GM21825 (cell line): ENCODE data around the gene LEMD3.

Experiments
- ATAC-seq: cut with Tn5 transposase; IDR thresholded peaks from one replicate; pipeline ENCODE4 v1.9.1; 2021; ENCODE audit warnings: mild to moderate bottlenecking, moderate library complexity; ENCODE audit not compliant: unreplicated experiment

The LEMD3 gene

DNA sequence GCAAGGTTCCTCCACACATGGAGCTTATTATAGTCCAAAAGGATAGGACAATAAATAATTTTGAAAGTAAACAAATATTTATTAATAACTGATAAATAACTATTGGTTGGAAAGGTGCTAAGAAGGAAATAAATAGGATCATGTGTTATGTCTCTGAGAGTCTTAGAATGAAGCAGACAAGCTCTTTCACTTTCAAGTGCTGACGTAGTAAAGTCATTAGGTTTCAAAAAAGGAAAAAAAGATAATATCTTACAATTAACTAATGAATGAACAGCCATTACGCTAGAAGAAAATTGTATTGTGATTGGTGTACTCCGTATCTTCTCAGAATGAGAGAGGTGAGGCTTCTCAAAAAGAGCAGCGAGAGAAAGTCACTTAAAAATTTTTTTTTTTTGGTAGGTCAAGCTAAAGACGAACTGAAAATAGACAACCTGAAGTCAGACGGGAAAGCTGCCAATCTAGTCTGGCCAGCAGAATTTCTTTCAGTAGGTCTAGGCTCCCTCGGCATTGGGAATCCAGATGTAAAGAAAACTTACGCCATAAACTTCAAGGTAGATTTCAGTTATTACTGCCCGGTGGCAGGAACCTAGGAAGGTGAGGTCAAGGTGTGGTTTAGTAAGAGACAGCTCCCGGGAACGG is 583 bp upstream of the LEMD3 start:
- no peak for ATAC-seq

GRCh38 chr12:65170209-65170881 is 962 bp downstream of the LEMD3 start:
- peak; percentile 45 for ATAC-seq

GRCh38 chr12:65171073-65171472 is 1.7 kb downstream of the LEMD3 start:
- ATAC-seq, result no peak

DNA sequence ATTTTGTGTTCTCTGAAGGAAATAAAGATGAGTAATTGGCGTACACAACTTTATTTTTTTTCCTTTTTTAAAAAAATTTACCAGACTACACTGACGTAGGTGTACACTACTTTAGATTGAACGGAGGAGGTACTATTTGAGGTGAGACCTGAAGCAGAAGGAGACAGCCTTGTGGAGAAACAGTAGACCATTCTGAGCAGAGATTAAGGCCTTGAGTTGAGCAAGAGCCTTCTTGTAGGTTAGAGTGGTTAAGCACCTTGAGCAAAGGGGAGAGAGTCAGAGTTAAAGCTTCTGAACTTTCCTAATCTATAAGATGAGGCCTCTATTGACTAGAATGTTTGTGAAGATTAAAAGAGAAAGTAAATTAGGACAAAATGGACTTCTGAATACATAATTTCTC is 2.5 kb downstream of the LEMD3 start:
- no peak for ATAC-seq

DNA sequence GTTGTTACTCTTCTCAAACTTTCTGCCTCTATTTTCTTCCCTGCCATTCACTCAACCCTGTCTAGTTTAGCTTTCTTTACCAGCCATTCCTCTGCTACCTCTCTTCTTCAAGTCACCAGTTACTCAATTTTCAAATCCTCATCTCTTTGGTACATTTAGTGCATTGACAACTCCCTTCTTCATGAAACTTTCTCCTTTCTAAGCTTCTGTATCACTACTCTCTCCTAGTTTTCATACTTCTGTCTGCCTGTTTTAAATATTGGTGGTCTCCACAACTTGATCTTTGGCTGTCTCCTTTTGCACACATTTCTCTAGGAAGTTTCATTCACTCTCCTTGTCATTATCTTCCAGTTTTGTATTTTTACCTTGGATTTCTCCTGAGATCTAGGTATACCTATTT is 6.0 kb downstream of the LEMD3 start:
- ATAC-seq, result no peak

- ATAC-seq, result no peak
Measured at GRCh38 chr12:65182012-65182739, 12.8 kb downstream of the LEMD3 start.

- no peak for ATAC-seq
Measured at GRCh38 chr12:65184176-65184857, 14.9 kb downstream of the LEMD3 start.

DNA sequence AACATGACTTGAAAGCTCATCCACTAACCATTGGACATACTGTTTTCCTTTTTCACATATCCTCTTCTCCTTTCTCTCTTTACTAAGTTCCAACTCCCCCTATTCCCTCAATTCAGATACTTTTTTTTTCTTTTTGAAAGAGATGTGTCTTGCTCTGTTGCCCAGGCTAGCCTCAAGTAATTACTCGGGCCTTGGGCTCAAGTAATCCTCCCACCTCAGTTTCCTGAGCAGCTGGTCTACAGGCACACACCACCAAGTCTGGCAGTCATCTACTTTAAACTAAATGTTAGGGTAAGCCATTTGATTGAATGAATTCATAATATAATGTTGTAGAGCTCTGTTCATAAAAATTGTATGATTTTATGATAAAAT is 15.5 kb downstream of the LEMD3 start:
- ATAC-seq, result no peak

DNA sequence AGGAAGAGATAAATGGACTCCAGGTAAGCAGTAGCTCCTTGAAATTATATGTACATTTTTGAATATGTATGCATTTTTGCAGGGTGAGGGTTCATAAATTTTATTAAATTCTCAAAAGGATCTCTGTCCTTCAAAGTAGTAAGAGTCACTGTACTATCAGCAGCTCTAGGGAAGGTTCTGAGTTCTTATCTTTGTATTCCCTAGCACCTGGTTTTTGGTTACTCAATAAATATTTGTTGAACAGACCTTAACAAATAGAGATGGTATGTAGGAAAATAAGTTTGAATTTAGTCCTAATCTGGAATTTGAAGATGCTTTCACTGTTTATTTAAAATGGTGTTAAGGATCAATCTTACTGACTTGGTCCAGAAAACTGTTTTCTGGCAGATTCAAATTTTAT is 18.3 kb downstream of the LEMD3 start:
- no peak for ATAC-seq

- peak; percentile 35 for ATAC-seq
Measured at GRCh38 chr12:65188179-65188701, 18.9 kb downstream of the LEMD3 start.

GRCh38 chr12:65189028-65189718 is 19.8 kb downstream of the LEMD3 start:
- peak; percentile 97 for ATAC-seq

DNA sequence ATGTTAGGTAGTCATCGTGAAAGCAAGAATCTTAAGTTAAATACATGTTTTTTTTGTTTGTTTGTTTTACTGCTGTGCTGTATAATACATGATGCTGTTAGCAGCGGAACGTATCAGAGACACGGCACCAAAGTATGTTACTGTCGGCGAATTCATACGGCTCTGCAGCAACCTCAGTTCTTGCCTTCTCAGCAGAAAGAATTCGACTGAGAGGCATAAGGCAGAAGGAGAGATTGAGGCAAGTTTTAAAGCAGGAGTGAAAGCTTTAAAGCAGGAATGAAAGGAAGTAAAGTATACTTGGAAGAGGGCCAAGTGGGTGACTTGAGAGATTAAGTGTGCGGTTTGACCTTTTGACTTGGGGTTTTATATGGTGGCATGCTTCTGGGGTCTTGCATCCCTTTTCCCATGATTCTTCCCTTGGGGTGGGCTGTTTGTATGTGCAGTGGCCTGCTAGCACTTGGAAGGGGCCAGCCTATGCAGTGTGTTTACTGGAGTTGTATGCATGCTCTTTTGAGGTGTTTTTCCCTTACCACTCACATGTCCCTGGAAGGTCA is 23.7 kb downstream of the LEMD3 start:
- ATAC-seq, result no peak

DNA sequence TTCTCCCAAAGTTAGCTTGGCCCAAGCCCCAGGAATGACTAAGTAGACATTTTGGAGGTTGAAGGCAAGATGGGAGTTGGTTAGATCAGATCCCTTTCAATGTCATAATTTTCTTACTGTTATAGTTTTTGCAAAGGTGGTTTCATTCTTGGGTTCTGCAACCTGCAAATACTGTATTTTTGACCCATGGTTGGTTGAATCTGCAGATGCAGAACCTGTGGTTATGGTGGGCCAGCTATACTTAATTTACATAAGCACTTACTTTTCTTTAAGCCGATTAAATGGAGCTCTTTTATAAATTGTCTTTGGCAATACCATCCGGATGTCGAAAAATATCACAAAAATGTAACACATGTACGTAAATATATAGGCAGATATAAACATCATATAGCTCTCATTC is 25.6 kb downstream of the LEMD3 start:
- no peak for ATAC-seq

DNA sequence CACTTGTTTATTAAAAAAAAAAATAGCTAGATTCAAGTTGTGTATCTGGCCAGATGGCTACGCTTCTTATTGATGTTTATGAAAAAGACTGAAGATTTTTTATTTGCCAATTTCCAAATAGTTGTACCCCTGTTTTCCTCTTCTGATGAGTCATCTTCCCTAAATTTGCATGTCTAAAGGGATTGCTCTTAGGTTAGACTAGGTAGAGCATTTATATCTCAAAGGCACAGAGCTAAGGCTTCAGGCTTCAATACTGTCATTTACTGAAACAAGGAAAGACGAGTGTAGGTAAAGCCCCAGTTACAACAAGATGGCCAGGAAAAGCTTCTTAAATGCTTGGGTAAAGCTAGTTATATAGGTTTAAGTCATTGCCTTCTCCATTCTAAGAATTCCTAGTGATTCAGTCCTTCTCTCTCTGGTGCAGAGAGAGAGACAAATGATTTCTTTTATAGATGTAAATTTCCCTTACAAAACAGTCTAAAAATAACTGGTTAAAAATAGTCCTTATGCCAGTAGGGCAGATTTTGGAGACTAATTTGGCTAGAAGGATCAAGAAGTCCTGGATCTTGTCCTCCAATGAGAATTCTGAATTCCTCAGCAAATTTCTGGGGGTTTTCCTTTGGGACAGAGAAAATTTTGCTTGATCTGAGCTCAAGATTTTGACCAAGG is 26.1 kb downstream of the LEMD3 start:
- no peak for ATAC-seq

DNA sequence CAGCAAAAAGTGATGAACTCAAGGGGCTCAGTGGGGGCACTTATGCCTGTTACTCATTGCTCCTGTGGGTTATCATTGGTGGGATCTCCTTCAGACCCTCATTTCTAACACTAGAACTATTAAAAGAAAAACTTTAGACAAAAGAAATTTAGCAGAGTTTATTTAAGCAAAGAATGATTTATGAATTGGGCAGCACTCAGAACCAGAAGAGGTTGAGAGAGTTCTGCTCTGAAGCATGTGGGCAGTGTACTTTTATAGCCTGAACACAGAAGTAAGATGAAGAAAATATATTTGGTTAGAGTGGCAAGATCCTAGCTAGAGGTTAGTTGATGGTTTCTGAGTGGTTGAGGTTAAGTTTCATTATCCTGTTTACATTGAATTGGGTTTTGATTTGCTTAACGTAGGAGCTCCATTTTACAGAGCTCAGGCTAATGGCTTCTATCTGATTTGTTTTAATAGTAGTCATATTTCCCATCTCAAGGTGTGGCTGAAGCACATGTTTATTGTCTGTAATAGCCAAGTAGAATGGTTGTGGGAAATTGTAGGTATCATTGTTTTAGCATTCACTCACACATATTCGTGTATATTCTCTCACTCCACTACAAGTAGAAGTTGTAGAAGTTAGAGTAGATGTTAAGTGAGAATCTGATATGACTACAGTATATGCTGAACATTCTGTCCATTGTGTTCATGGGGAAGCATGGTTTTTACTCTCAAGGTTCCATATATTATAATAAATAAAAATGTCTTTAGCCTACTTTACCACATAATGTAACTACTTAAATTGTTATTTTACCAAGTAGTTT is 27.6 kb downstream of the LEMD3 start:
- no peak for ATAC-seq

DNA sequence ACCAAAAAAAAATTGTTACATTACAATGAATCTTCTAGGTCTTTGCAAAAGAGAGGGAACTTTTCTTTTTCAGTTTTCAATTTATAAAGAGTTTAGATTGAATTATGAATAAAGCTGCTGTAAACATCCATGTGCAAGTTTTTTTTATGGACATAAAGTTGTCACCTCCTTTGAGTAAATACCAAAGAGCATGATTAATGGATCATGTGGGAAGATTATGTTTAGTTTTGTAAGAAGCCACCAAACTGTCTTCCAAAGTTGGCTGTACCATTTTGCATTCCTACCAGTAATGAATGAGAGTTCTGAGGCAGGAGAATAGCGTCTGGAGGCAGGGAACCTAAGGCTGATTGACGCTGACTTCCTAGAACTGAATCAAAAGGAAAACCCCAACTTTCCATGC is 30.2 kb downstream of the LEMD3 start:
- ATAC-seq, result no peak

DNA sequence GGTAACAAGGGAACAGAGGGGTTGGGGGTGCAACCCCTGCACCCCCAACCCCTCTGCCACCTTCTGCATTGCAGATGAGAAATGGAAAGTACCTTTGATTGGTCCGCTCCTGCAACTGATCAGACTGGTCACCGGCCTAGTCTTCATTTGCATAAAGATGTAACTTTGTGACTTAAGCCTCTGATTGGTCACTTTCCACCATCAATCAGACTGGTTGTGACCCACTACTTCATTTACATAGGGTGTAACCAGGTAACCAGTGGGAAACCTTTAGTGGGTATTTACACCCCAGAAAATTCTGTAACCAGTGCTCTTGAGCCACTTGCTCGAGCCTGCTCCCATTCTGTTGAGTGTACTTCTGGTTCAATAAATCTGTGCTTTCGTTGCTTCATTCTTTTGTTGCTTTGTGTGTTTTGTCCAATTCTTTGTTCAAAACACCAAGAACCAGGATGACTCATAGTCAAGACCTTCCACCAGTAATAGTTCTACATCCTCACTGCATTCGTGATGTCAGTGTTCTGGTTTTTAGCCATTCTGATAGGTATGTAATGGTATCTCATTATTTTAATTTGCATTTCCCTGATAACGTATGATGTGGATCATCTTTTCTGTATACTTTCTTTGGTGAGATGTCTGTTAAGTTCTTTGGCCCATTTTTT is 30.8 kb downstream of the LEMD3 start:
- ATAC-seq, result no peak

- ATAC-seq, result no peak
Measured at GRCh38 chr12:65203376-65203775, 34.0 kb downstream of the LEMD3 start.
